Glomerular endothelial cell (primary cell): ENCODE results near the gene TPD52L2. TPM values are rescaled to one million over a fixed set of nuclear protein-coding genes. Genes with fewer than 3 reads are reported as not detected.
"Not testable (repeated sequence)": the region's sequence is repeated elsewhere in the genome, so short reads cannot be mapped to it uniquely, and the experiment has no call there.

Experiments
- DNase-seq: peaks from one replicate; pipeline ENCODE4 v3.0.0-alpha.2; 2011; ENCODE audit warnings: low read depth, low spot score; ENCODE audit errors: extremely low read depth
- total RNA-seq: library from RNA; depleted of rRNA; stranded (reverse); fragments of >200 nt; gene quantifications from 2 replicates; pipeline ENCODE4 v1.2.3, GENCODE V29; 2015

TPD52L2 gene
- total RNA-seq, 1 donor from 2014 or later = 189 TPM

DNA sequence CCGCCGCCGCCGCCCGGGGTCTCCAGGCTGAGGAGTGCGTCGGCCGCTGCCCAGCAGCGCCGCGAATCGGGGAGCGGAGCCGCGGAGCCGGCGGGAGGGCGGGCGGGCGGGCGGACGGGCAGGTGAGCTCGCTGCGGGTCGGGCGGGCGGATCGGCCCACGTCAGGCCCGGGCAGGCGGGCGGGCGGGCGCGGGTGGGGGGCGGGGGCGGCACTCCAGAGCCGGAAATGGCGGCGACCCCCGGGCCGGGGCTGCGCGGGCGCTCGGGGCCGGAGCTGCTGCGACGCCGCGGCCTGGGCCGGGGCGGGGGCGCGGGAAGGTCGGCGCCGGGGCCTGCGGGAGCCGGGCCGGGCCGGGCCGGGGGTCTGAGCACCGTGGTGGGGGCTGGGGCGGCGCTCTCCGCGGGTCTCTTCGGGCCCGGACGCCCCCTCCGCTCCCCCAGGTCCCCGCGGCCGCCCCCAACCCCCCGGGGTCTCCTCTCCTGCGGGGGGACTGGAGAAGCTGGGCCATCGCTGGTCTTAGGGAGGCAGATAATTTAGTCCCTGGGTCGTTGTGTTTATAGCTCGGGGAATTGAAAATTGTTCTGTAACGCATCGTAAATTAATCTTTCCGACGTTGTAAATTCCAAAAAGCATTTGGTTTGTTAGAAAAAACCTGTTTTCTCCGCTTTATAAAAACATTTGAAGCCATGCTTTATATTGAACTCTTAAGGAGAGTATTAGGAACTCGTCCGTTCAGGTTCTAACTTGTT lies 30.3 kb downstream of the TPD52L2 start:
- DNase-seq = no peak

DNA sequence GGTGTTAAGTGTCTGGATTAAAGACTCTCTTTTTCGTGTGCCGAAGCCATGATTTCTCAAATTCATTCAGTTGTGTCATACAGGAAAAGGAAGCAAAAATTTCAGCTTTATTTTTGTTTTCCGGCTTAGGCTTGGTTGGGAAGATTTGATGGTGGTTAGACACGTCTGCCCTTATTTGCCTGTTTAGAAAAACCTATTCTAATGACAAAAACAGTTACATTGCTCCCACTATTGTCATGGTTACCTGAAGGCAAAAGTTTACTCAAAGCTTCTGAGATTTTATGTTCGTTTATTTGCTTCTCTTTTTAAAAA lies 30.8 kb downstream of the TPD52L2 start:
- DNase-seq = no peak

GRCh38 chr20:63896264-63897105 lies 31.4 kb downstream of the TPD52L2 start:
- DNase-seq = no peak

DNA sequence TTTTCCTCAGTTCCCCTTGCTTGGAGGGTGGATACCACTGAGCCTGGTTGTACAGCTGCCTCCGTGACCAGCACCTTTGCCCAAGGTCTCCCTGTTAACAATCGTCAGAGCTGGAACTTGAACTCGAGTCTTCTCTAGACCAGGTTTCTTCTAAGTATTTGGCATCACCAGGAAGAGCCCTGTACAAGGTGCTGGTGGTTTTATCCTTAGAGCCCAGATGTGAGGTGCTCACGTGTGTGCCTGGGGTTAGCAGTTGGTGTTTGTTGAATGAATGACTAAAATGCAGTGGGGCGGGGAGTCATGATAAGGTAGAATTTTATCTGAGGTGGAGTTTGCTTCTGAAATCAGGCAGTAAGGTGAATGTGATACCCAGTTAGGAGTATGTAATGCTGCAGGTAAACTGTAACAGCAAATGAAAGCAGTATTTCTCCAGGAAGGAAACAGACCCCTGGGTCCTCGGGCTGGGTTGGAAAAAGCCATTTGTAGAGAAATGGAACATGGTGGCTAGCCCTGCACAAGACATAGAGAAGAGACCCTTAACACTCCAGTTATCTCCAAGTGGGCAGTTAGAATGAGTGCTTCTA lies 33.0 kb downstream of the TPD52L2 start:
- no peak for DNase-seq

- DNase-seq = no peak
Observed at GRCh38 chr20:63898882-63899558, 34.0 kb downstream of the TPD52L2 start.

- DNase-seq = no peak
Observed at GRCh38 chr20:63900413-63900812, 35.3 kb downstream of the TPD52L2 start.

GRCh38 chr20:63903796-63904561 lies 38.9 kb downstream of the TPD52L2 start:
- no peak for DNase-seq

DNA sequence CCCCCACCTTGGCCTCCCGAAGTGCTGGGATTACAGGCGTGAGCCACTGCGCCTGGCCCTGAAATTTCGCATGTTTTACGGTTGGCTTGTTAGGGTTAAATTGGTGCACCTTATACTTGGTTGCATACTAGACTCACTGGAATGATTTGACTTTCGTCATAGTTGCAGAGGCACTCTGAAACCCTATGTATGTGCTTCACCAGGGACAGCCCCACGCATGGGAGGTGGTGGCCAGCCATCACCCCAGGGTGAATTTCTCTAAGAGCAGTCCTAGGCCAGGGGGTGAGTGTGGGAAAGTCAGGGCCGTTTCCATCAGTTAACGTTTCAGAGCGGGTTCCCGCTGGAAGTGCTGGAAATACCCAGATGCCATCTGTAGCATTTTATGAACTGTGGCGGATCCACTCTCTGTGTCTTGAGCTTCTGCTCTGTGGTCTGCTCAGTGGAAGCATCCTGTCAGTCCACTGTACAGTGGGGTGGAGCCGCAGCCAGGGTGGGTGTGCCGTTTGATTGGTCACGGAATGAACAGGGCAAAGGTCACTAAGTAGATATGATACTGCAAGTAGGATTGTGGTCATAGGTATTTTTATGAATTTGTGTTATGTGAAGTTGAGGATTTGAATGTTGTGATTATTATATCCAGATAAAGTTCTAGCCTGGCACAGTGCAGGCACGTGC lies 43.1 kb downstream of the TPD52L2 start:
- DNase-seq = no peak

GRCh38 chr20:63911176-63911575 lies 46.1 kb downstream of the TPD52L2 start:
- DNase-seq = no peak

- DNase-seq = no peak
Observed at GRCh38 chr20:63913768-63914167, 48.7 kb downstream of the TPD52L2 start.

- no peak for DNase-seq
Observed at GRCh38 chr20:63915471-63915870, 50.4 kb downstream of the TPD52L2 start.

GRCh38 chr20:63916371-63916939 lies 51.4 kb downstream of the TPD52L2 start:
- DNase-seq = not testable (repeated sequence)

- DNase-seq = no peak
Observed at GRCh38 chr20:63917811-63918210, 52.7 kb downstream of the TPD52L2 start.

DNA sequence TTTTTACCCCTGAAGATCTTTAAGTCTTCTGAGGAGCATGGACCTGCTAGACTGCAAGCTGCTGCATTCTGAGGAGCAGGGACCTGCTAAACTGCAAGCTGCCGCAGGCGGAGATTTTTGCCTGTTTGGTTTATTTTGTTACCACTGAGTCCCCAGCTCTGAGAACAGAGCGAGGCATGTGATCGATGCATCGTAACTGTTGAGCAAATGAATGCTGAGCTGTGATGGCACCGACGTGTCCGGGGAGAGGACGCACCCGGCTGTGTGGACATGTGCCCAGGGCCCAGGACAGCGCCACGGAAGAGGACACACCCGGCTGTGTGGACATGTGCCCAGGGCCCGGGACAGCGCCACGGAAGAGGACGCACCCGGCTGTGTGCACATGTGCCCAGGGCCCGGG lies 54.1 kb downstream of the TPD52L2 start:
- no peak for DNase-seq

GRCh38 chr20:63920226-63920625 lies 55.2 kb downstream of the TPD52L2 start:
- DNase-seq = no peak

DNA sequence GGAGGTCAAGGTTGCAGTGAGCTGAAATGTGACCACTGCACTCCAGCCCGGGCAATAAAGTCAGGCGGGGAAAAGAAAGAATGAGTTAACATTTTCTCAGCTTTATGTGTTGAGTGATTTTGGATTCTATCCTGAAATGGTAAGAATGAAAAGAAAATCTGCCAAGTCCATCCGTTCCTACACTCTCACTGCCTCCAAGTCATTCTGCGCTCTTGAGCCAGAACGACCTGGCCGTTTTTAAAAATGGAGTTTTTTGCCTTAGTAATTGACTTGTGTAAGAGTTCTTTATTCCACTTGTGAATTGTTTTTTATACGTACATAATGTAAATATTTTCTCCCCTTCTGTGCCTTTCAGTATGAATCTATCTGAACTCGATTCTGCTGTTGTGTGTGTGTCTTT lies 58.6 kb downstream of the TPD52L2 start:
- no peak for DNase-seq

DNA sequence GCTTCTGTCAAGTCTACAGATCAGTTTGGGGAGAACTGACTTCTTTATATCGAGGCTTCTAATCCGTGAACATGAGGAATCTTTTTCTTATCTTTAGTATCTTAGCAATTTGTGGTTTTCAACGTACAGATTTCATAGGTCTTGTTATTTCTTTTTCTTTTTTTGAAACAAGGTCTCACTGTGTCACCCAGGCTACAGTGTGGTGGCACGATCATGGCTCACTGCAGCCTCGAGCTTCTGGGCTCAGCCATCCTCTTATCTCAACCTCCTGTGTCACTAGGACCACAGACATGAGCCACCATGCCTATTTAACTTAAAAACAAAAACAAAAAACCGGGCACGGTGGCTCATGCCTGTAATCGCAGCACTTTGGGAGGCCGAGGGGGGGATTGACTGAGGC lies 59.2 kb downstream of the TPD52L2 start:
- DNase-seq = no peak

- no peak for DNase-seq
Observed at GRCh38 chr20:63926298-63926697, 61.2 kb downstream of the TPD52L2 start.

GRCh38 chr20:63929071-63929470 lies 64.0 kb downstream of the TPD52L2 start:
- DNase-seq = no peak

DNA sequence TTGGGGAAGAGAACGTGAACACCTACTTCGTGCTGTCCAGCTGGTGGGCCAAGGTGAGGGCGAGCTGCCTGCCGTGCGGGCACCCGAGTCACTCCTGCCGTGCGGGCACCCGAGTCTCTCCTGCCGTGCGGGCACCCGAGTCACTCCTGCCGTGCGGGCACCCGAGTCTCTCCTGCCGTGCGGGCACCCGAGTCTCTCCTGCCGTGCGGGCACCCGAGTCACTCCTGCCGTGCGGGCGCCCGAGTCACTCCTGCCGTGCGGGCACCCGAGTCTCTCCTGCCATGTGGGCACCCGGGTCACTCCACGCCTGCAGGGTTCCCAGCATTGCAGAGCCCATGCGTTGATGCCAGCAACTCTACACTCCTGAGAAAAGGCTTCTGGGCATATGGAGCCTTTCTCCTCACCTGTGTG lies 64.4 kb downstream of the TPD52L2 start:
- not testable (repeated sequence) for DNase-seq
